Smooth muscle cell (in vitro differentiated cells): ENCODE measurements around the gene SLC25A1. TPM values are rescaled to one million over a fixed set of nuclear protein-coding genes. Genes with fewer than 3 reads are reported as not detected.

Experiments used
- DNase-seq: peaks from one replicate; lab custom pipeline; 2025; ENCODE audit not compliant: unreplicated experiment; lab: John Stamatoyannopoulos, UW
- H2AFZ ChIP-seq: fragments of 200-600 bp; sonication (generic); 2 replicates; pipeline ENCODE4 v1.6.0; 2016; ENCODE audit warnings: antibody characterized with exemption, low read depth, mild to moderate bottlenecking
- H3F3A ChIP-seq: fragments of 200-600 bp; sonication (generic); 2 replicates; pipeline ENCODE4 v1.6.0; 2017; ENCODE audit warnings: antibody characterized with exemption, low read depth
- H3K27ac ChIP-seq: fragments of 200-600 bp; sonication (generic); 2 replicates; pipeline ENCODE4 v1.5.1; 2016; ENCODE audit warnings: low read depth, mild to moderate bottlenecking
- H3K27me3 ChIP-seq: fragments of 200-600 bp; sonication (generic); 2 replicates; pipeline ENCODE4 v1.6.1; 2016; ENCODE audit warnings: low read depth, mild to moderate bottlenecking
- H3K36me3 ChIP-seq: fragments of 200-600 bp; sonication (generic); 2 replicates; pipeline ENCODE4 v1.5.1; 2016; ENCODE audit warnings: low read depth
- H3K4me1 ChIP-seq: fragments of 200-600 bp; sonication (generic); 2 replicates; pipeline ENCODE4 v1.5.1; 2016; ENCODE audit warnings: low read depth
- H3K4me2 ChIP-seq: fragments of 200-600 bp; sonication (generic); 2 replicates; pipeline ENCODE4 v1.6.0; 2016; ENCODE audit warnings: mild to moderate bottlenecking
- H3K4me3 ChIP-seq: fragments of 200-600 bp; sonication (generic); 2 replicates; pipeline ENCODE4 v1.5.1; 2016; ENCODE audit warnings: mild to moderate bottlenecking
- H3K79me2 ChIP-seq: fragments of 200-600 bp; sonication (generic); 2 replicates; pipeline ENCODE4 v1.6.0; 2016; ENCODE audit warnings: low read depth, mild to moderate bottlenecking
- H3K9ac ChIP-seq: fragments of 200-600 bp; sonication (generic); 2 replicates; pipeline ENCODE4 v1.6.0; 2016; ENCODE audit warnings: low read depth
- H3K9me3 ChIP-seq: fragments of 200-600 bp; sonication (generic); replicated peaks from 2 replicates; pipeline ENCODE4 v1.5.1; 2016; ENCODE audit warnings: low read depth
- H4K20me1 ChIP-seq: fragments of 200-600 bp; sonication (generic); 2 replicates; pipeline ENCODE4 v1.6.0; 2016; ENCODE audit warnings: low read depth
- CTCF ChIP-seq: fragments of 200-600 bp; sonication (generic); IDR thresholded peaks from 2 replicates; pipeline ENCODE4 v1.5.1; 2017; ENCODE audit warnings: borderline replicate concordance, mild to moderate bottlenecking, antibody characterized with exemption; ENCODE audit not compliant: insufficient read depth, poor library complexity, severe bottlenecking
- WGBS: methylation state at CpG from one replicate; pipeline ENCODE4 v1.1.7; 2016; ENCODE audit warnings: low lambda C conversion rate; 5-methylcytosine and 5-hydroxymethylcytosine counted together
- polyA plus RNA-seq: library from polyadenylated mRNA; unstranded; fragments of >200 nt; fragmentation: Nextera tagmentation; extraction: Ambion mirVana; gene quantifications from 2 replicates; pipeline ENCODE4 v1.2.1, GENCODE V29; 2016
- total RNA-seq: library from RNA; depleted of rRNA; stranded (reverse); fragments of >200 nt; gene quantifications from 2 replicates; pipeline ENCODE4 v1.2.3, GENCODE V29; 2014

The SLC25A1 gene
- total and polyA plus RNA-seq, 2 experiments from 2014 or later: 56.5 to 204 TPM

DNA sequence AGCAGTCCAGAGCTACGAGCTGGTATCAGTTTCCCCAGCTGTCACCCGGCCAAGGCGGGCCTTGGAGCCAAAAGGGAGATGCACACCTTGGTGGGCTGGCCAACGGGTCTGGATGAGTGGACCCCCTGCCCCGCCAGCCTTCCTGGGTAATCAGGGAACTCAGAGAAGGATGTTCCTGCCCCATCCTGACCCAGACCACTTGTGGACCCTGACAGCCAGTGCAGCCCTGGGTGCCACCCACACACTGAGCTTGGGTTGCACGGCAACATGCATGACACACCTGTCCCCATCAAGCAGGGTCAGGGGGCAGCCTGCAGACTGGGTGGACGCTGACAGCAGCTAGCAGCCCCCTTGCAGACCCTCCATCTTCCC, 8.6 kb downstream of the SLC25A1 start:
- Histone ChIP-seq H2AFZ (no peak overlapping the region), H4K20me1 (peaks cover 17% of the 10 kb centered on the region), H3K4me2 (peak overlapping the region; percentile 81), H3K36me3 (no peaks in the 10 kb centered on the region), H3K4me3 (peak overlapping the region; percentile 34), H3K27ac (no peak overlapping the region), H3K9ac (no peak overlapping the region), H3K79me2 (peaks cover 24% of the 10 kb centered on the region), H3F3A (no peaks in the 10 kb centered on the region), H3K9me3 (no peaks in the 10 kb centered on the region), H3K4me1 (peaks cover 18% of the 10 kb centered on the region), H3K27me3 (peaks cover 48% of the 10 kb centered on the region)
- DNase-seq: no peak
- 67% methylated on average over 7 of the region's 7 CpGs for WGBS
- no peak for TF ChIP-seq CTCF

GRCh38 chr22:19169002-19169946, 9.3 kb downstream of the SLC25A1 start:
- Histone ChIP-seq H2AFZ (no peak overlapping the region), H3F3A (no peaks in the 10 kb centered on the region), H3K4me2 (peak overlapping the region; percentile 81), H3K27ac (no peak overlapping the region), H3K4me3 (peak overlapping the region; percentile 34), H3K9me3 (no peaks in the 10 kb centered on the region), H3K36me3 (no peaks in the 10 kb centered on the region), H4K20me1 (peaks cover 10% of the 10 kb centered on the region), H3K79me2 (peaks cover 21% of the 10 kb centered on the region), H3K27me3 (peaks cover 48% of the 10 kb centered on the region), H3K4me1 (peaks cover 18% of the 10 kb centered on the region), H3K9ac (no peak overlapping the region)
- no peak for TF ChIP-seq CTCF
- DNase-seq: no peak
- 14% methylated on average over 50 of the region's 58 CpGs for WGBS

- no peaks in the 10 kb centered on the region for H3K9me3 ChIP-seq
- 83% methylated on average over 17 of the region's 17 CpGs for WGBS
- no peaks in the 10 kb centered on the region for H3K36me3 ChIP-seq
- no peaks in the 10 kb centered on the region for H3F3A ChIP-seq
- H3K9ac ChIP-seq: no peak overlapping the region
- H4K20me1 ChIP-seq: peaks cover 7% of the 10 kb centered on the region
- H3K4me2 ChIP-seq: no peak overlapping the region
- DNase-seq: no peak
- H3K79me2 ChIP-seq: peaks cover 18% of the 10 kb centered on the region
- H3K4me3 ChIP-seq: no peak overlapping the region
- peaks cover 18% of the 10 kb centered on the region for H3K4me1 ChIP-seq
- peaks cover 48% of the 10 kb centered on the region for H3K27me3 ChIP-seq
- H3K27ac ChIP-seq: no peak overlapping the region
- H2AFZ ChIP-seq: no peak overlapping the region
- TF ChIP-seq CTCF: no peak
These were observed 10.2 kb downstream of the SLC25A1 start for GRCh38 chr22:19168088-19168890.
